MM.1S (cell line): ENCODE data around the gene NBPF20.
"Not testable (repeated sequence)": the region's sequence is repeated elsewhere in the genome, so short reads cannot be mapped to it uniquely, and the experiment has no call there.

Experiments
- EZH2 ChIP-seq: fragments of 300-600 bp; sonication (generic); optimal IDR thresholded peaks from 2 replicates; pipeline ENCODE3; 2017; ENCODE audit warnings: low read depth, mild to moderate bottlenecking, antibody characterized with exemption, low read length, mixed read lengths
- EZH2phosphoT487 ChIP-seq: fragments of 300-600 bp; sonication (generic); IDR thresholded peaks from 2 replicates; pipeline ENCODE4 v1.6.1; 2018; ENCODE audit warnings: antibody characterized with exemption, low read length
- TF ChIP-seq, protein P1 (sequence below): fragments of 300-600 bp; sonication (generic); IDR thresholded peaks from 2 replicates; pipeline ENCODE4 v1.5.1; 2016; ENCODE audit warnings: antibody characterized with exemption, low read length, mixed read lengths

DNA sequence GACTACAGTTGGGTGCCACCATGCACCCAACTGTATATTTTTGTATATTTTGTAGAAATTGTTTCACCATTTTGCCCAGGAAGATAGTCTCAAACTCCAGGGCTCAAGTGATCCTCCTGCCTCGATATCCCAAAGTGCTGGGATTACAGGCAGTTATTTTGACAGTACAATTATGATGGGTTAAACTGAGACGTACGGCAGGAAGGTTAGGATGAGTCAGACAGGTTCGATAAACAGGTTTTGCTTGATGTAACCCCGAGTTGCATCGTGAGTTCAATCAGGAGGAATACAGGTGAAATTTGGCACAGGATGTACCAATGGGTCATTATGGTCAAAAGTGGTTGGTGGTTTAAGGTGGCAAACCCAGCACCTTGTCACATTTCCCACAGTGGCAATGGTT lies 46.0 kb upstream of the NBPF20 start:
- TF ChIP-seq, protein P1, sequence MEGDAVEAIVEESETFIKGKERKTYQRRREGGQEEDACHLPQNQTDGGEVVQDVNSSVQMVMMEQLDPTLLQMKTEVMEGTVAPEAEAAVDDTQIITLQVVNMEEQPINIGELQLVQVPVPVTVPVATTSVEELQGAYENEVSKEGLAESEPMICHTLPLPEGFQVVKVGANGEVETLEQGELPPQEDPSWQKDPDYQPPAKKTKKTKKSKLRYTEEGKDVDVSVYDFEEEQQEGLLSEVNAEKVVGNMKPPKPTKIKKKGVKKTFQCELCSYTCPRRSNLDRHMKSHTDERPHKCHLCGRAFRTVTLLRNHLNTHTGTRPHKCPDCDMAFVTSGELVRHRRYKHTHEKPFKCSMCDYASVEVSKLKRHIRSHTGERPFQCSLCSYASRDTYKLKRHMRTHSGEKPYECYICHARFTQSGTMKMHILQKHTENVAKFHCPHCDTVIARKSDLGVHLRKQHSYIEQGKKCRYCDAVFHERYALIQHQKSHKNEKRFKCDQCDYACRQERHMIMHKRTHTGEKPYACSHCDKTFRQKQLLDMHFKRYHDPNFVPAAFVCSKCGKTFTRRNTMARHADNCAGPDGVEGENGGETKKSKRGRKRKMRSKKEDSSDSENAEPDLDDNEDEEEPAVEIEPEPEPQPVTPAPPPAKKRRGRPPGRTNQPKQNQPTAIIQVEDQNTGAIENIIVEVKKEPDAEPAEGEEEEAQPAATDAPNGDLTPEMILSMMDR, result not testable (repeated sequence)
- not testable (repeated sequence) for TF ChIP-seq EZH2, EZH2phosphoT487
